ENCODE measurements around the gene SUN2. TPM values are rescaled to one million over a fixed set of nuclear protein-coding genes. Genes with fewer than 3 reads are reported as not detected.

SUN2 gene
- total and polyA plus RNA-seq, 2 of the 13 experiments (the other 11 are each of a cell fraction or from before 2014, with no cell fraction given): 45.6 to 56.6 TPM

DNA sequence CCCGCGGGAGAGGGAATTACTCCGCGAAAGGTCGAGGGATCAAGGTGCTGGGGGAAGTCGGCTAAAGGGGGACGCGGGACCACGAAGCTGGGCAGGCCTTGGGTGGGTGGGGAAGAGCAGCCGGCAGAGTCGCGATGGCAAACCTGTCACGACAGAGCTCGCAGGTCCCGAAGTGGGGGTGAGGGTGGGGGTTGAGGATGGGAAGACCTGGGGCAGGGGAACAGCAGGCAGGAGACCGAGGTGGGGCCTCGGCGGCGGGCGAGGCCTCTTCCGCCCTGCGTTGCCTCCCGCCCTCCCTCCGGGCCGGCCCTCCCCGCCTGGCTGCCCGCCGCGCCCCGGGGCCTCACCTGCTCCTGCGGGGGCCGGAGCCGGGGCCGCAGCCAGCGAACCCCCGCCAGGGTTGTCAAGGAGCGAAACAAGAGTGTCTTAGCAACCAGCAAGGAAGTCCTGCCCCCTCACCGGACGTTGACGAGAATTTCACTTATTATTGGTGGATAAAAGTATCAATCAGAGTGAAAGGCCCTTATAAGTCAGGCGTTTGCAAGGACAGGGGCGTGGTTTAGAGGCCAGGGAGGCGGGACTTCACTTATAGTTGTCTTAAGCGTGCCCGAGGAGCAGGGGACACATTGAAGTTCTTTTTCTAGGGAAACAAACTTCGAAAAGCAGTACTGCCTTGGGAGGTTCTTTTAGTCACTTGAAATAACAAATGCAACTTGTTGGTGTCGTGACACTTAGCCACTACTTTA is 38.1 kb upstream of the SUN2 start, which contains the start of gene DNAL4 (continued):
- TF ChIP-seq ZFX (CRISPR knock-in tag; IDR thresholded peaks at IDR 0.05; ENCODE audit: low read depth) (peak; percentile 86), ZNF101 (CRISPR knock-in tag; IDR thresholded peaks at IDR 0.05; ENCODE audit: borderline replicate concordance, low read depth) (no peak), GABPA (IDR thresholded peaks at IDR 0.05; ENCODE audit: low read depth, low read length) (peak; percentile 77), GABPA (CRISPR knock-in tag; IDR thresholded peaks at IDR 0.05; ENCODE audit: low read depth) (peak; percentile 93), ZNF883 (CRISPR knock-in tag; IDR thresholded peaks at IDR 0.05; ENCODE audit: not compliant biosample characterization) (no peak), ERF (CRISPR knock-in tag; IDR thresholded peaks at IDR 0.05) (no peak), ZNF34 (CRISPR knock-in tag; IDR thresholded peaks at IDR 0.05; ENCODE audit: borderline replicate concordance) (no peak), GTF2F1 (IDR thresholded peaks at IDR 0.05; ENCODE audit: low read length) (no peak), ZNF644 (CRISPR knock-in tag; IDR thresholded peaks at IDR 0.05; ENCODE audit: low read depth) (no peak), ZNF432 (CRISPR knock-in tag; IDR thresholded peaks at IDR 0.05; ENCODE audit: borderline replicate concordance) (no peak), SP1 (IDR thresholded peaks at IDR 0.05) (no peak), SP1 (CRISPR knock-in tag; IDR thresholded peaks at IDR 0.05) (peak; percentile 35; the same call in 1 of the 2 replicates), KMT2A (CRISPR knock-in tag; IDR thresholded peaks at IDR 0.05) (no peak), SRSF1 (optimal IDR thresholded peaks at IDR 0.05; ENCODE audit: low read depth, low read length) (no peak), SCMH1 (CRISPR knock-in tag; IDR thresholded peaks at IDR 0.05; ENCODE audit: borderline replicate concordance) (no peak), ETV5 (CRISPR knock-in tag; IDR thresholded peaks at IDR 0.05; ENCODE audit: borderline replicate concordance) (peak; percentile 22; the same call in 1 of the 2 replicates), CCDC6 (CRISPR knock-in tag; IDR thresholded peaks at IDR 0.05) (no peak), ELF1 (CRISPR knock-in tag; IDR thresholded peaks at IDR 0.05) (peak; percentile 36; the same call in 1 of the 2 replicates), ASH2L (IDR thresholded peaks at IDR 0.05; ENCODE audit: insufficient read length, low read depth, low read length) (peak; percentile 47)
- TF ChIP-seq, protein P1, sequence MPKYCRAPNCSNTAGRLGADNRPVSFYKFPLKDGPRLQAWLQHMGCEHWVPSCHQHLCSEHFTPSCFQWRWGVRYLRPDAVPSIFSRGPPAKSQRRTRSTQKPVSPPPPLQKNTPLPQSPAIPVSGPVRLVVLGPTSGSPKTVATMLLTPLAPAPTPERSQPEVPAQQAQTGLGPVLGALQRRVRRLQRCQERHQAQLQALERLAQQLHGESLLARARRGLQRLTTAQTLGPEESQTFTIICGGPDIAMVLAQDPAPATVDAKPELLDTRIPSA (CRISPR knock-in tag; IDR thresholded peaks at IDR 0.05; ENCODE audit: borderline replicate concordance): no peak
- TF ChIP-seq, protein P2, sequence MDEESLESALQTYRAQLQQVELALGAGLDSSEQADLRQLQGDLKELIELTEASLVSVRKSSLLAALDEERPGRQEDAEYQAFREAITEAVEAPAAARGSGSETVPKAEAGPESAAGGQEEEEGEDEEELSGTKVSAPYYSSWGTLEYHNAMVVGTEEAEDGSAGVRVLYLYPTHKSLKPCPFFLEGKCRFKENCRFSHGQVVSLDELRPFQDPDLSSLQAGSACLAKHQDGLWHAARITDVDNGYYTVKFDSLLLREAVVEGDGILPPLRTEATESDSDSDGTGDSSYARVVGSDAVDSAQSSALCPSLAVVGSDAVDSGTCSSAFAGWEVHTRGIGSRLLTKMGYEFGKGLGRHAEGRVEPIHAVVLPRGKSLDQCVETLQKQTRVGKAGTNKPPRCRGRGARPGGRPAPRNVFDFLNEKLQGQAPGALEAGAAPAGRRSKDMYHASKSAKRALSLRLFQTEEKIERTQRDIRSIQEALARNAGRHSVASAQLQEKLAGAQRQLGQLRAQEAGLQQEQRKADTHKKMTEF (CRISPR knock-in tag; IDR thresholded peaks at IDR 0.05): no peak
- TF ChIP-seq, protein P3, sequence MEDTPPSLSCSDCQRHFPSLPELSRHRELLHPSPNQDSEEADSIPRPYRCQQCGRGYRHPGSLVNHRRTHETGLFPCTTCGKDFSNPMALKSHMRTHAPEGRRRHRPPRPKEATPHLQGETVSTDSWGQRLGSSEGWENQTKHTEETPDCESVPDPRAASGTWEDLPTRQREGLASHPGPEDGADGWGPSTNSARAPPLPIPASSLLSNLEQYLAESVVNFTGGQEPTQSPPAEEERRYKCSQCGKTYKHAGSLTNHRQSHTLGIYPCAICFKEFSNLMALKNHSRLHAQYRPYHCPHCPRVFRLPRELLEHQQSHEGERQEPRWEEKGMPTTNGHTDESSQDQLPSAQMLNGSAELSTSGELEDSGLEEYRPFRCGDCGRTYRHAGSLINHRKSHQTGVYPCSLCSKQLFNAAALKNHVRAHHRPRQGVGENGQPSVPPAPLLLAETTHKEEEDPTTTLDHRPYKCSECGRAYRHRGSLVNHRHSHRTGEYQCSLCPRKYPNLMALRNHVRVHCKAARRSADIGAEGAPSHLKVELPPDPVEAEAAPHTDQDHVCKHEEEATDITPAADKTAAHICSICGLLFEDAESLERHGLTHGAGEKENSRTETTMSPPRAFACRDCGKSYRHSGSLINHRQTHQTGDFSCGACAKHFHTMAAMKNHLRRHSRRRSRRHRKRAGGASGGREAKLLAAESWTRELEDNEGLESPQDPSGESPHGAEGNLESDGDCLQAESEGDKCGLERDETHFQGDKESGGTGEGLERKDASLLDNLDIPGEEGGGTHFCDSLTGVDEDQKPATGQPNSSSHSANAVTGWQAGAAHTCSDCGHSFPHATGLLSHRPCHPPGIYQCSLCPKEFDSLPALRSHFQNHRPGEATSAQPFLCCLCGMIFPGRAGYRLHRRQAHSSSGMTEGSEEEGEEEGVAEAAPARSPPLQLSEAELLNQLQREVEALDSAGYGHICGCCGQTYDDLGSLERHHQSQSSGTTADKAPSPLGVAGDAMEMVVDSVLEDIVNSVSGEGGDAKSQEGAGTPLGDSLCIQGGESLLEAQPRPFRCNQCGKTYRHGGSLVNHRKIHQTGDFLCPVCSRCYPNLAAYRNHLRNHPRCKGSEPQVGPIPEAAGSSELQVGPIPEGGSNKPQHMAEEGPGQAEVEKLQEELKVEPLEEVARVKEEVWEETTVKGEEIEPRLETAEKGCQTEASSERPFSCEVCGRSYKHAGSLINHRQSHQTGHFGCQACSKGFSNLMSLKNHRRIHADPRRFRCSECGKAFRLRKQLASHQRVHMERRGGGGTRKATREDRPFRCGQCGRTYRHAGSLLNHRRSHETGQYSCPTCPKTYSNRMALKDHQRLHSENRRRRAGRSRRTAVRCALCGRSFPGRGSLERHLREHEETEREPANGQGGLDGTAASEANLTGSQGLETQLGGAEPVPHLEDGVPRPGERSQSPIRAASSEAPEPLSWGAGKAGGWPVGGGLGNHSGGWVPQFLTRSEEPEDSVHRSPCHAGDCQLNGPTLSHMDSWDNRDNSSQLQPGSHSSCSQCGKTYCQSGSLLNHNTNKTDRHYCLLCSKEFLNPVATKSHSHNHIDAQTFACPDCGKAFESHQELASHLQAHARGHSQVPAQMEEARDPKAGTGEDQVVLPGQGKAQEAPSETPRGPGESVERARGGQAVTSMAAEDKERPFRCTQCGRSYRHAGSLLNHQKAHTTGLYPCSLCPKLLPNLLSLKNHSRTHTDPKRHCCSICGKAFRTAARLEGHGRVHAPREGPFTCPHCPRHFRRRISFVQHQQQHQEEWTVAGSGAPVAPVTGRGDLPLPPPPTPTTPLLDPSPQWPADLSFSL (CRISPR knock-in tag; IDR thresholded peaks at IDR 0.05): no peak

All from HepG2 (cell line).